Calu3 (cell line): Measurements from ENCODE around the gene PDGFB. TPM values are rescaled to one million over a fixed set of nuclear protein-coding genes. Genes with fewer than 3 reads are reported as not detected.

Experiments used
- BruUV-seq: library from RNA; stranded (reverse); fragments of 400-500 nt; replicated peaks from 2 replicates; lab custom pipeline; 2021; lab: Mats Ljungman, UMichigan
- CTCF ChIA-PET: fragments of 300-600 bp; sonication (Branson Sonifier 250); formaldehyde crosslinking; loops from one replicate; lab custom pipeline; 2022; ENCODE audit warnings: antibody characterized with exemption; lab: Charles Lee
- DNase-seq: peaks from one replicate; pipeline ENCODE4 v3.0.0; 2022
- H3K27ac Mint-ChIP-seq: one replicate; pipeline ENCODE4 v1.8.0; 2022; ENCODE audit warnings: mixed read lengths; ENCODE audit not compliant: unreplicated experiment
- H3K27me3 Mint-ChIP-seq: one replicate; pipeline ENCODE4 v1.8.0; 2022; ENCODE audit warnings: mixed read lengths; ENCODE audit not compliant: unreplicated experiment
- H3K36me3 Mint-ChIP-seq: one replicate; pipeline ENCODE4 v1.8.0; 2022; ENCODE audit warnings: mild to moderate bottlenecking, moderate library complexity, mixed read lengths; ENCODE audit not compliant: insufficient read depth, unreplicated experiment
- H3K4me1 Mint-ChIP-seq: one replicate; pipeline ENCODE4 v1.8.0; 2022; ENCODE audit warnings: mild to moderate bottlenecking, low read depth, mixed read lengths; ENCODE audit not compliant: unreplicated experiment
- H3K4me3 Mint-ChIP-seq: one replicate; pipeline ENCODE4 v1.8.0; 2022; ENCODE audit warnings: mild to moderate bottlenecking, low read depth, moderate library complexity, mixed read lengths; ENCODE audit not compliant: unreplicated experiment
- H3K9me3 Mint-ChIP-seq: one replicate; pipeline ENCODE4 v1.8.0; 2022; ENCODE audit warnings: low read depth, mixed read lengths; ENCODE audit not compliant: unreplicated experiment
- CTCF ChIP-seq: fragments of 200-600 bp; IDR thresholded peaks from one replicate; pipeline ENCODE4 v1.8.0; 2022; ENCODE audit warnings: antibody characterized with exemption; ENCODE audit not compliant: unreplicated experiment
- intact Hi-C: fragments of 100-400 bp; cut with micrococcal nuclease; formaldehyde crosslinking; loops from one replicate; pipeline ENCODE4 v1.10.0; 2022; ENCODE audit not compliant: unreplicated experiment
- total RNA-seq: library from RNA; stranded (reverse); gene quantifications from 2 replicates; pipeline ENCODE4 v1.2.3, GENCODE V29; 2022

PDGFB gene
- total RNA-seq, 1 experiment from 2014 or later = 25.9 TPM

GRCh38 chr22:39242595-39243438 lies 2.0 kb downstream of the PDGFB start:
- intact Hi-C loops = loop anchor here (5.0 to 10.0 kb wide), 2 partner anchors 49 to 68 kb away; no protein-coding TSS in a partner anchor

GRCh38 chr22:39241794-39242594 lies 2.8 kb downstream of the PDGFB start:
- Mint-ChIP-seq H3K4me3 (peak overlapping the region; percentile 96), H3K27me3 (no peaks in the 10 kb centered on the region)
- intact Hi-C loops = loop anchor here (5.0 to 10.0 kb wide), 2 partner anchors 50 to 67 kb away; no protein-coding TSS in a partner anchor

More at GRCh38 chr22:39242595-39243438, 2.0 kb downstream of the PDGFB start:
- Mint-ChIP-seq H3K4me3 (peak overlapping the region; percentile 96), H3K27ac (peak overlapping the region; percentile 93), H3K36me3 (peaks cover 68% of the 10 kb centered on the region), H3K4me1 (peaks cover 61% of the 10 kb centered on the region), H3K27me3 (no peaks in the 10 kb centered on the region), H3K9me3 (no peaks in the 10 kb centered on the region)
- CTCF ChIA-PET = no interaction called here
- peak; percentile 77 for DNase-seq
- TF ChIP-seq CTCF = no peak
- no TSS peak for BruUV-seq

GRCh38 chr22:39240831-39241793 lies 3.7 kb downstream of the PDGFB start:
- no peak for TF ChIP-seq CTCF
- no peaks in the 10 kb centered on the region for H3K27me3 Mint-ChIP-seq
- peak; percentile 60 for DNase-seq
- intact Hi-C loops = loop anchor here (5.0 to 10.0 kb wide), 2 partner anchors 51 to 66 kb away; no protein-coding TSS in a partner anchor
- H3K4me1 Mint-ChIP-seq = peaks cover 66% of the 10 kb centered on the region
- no TSS peak for BruUV-seq
- peak overlapping the region; percentile 89 for H3K27ac Mint-ChIP-seq
- H3K4me3 Mint-ChIP-seq = peak overlapping the region; percentile 96
- H3K9me3 Mint-ChIP-seq = no peaks in the 10 kb centered on the region
- CTCF ChIA-PET = interaction anchor here (0.6 to 1.1 kb wide), 5 partner anchors 26 to 545 kb away, joined by 3 to 4 read pairs (median 3); partner anchors contain the start of gene CBX7
- peaks cover 68% of the 10 kb centered on the region for H3K36me3 Mint-ChIP-seq

More at GRCh38 chr22:39241794-39242594, 2.8 kb downstream of the PDGFB start:
- CTCF ChIA-PET = no interaction called here
- Mint-ChIP-seq H3K36me3 (peaks cover 68% of the 10 kb centered on the region), H3K4me1 (peaks cover 66% of the 10 kb centered on the region), H3K9me3 (no peaks in the 10 kb centered on the region), H3K27ac (peak overlapping the region; percentile 89)
- TF ChIP-seq CTCF = no peak
- DNase-seq = no peak
- BruUV-seq = no TSS peak
